Measurements from ENCODE around the gene SLC1A1. TPM values are rescaled to one million over a fixed set of nuclear protein-coding genes. Genes with fewer than 3 reads are reported as not detected.

SLC1A1 gene
- total RNA-seq, 1 experiment from 2014 or later: 8.5 TPM

DNA sequence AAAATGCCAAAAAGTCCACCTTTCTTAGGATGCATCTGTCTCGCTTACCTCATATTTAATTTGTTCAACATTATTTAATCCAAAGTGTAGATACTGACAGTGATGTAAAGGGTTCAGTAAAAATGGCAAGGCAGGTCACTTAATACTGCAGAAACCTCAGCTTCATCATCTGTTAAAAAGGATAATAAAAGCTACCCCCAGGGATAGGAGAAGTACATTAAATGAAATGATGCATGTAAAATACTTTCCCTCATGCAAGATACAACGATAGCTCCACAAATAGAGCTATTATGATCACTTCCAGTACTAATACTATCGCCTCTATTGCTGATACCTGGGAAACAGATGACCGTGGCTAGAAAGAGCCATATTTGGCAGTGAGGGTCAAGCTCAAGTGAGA, 82.9 kb downstream of the SLC1A1 start (continued):
- TF ChIP-seq AFF4 (CRISPR knock-in tag; IDR thresholded peaks at IDR 0.05; ENCODE audit: borderline replicate concordance) (no peak), ZNF121 (CRISPR knock-in tag; IDR thresholded peaks at IDR 0.05) (no peak), ZNF396 (CRISPR knock-in tag; IDR thresholded peaks at IDR 0.05; ENCODE audit: borderline replicate concordance) (no peak), PRRX2 (CRISPR knock-in tag; IDR thresholded peaks at IDR 0.05) (no peak), ZNF138 (CRISPR knock-in tag; conservative IDR thresholded peaks at IDR 0.05) (no peak), NFATC4 (CRISPR knock-in tag; IDR thresholded peaks at IDR 0.05) (no peak), ZNF532 (CRISPR knock-in tag; IDR thresholded peaks at IDR 0.05; ENCODE audit: borderline replicate concordance) (no peak), ZNF423 (CRISPR knock-in tag; IDR thresholded peaks at IDR 0.05) (no peak), GRHL2 (CRISPR knock-in tag; IDR thresholded peaks at IDR 0.05; ENCODE audit: insufficient replicate concordance, severe bottlenecking) (no peak), ATF3 (CRISPR knock-in tag; conservative IDR thresholded peaks at IDR 0.05) (no peak), ZSCAN18 (CRISPR knock-in tag; IDR thresholded peaks at IDR 0.05) (no peak), ATF2 (CRISPR knock-in tag; IDR thresholded peaks at IDR 0.05; ENCODE audit: borderline replicate concordance, low read depth) (no peak), SOX15 (CRISPR knock-in tag; IDR thresholded peaks at IDR 0.05) (no peak), CREM (CRISPR knock-in tag; IDR thresholded peaks at IDR 0.05) (no peak)

DNA sequence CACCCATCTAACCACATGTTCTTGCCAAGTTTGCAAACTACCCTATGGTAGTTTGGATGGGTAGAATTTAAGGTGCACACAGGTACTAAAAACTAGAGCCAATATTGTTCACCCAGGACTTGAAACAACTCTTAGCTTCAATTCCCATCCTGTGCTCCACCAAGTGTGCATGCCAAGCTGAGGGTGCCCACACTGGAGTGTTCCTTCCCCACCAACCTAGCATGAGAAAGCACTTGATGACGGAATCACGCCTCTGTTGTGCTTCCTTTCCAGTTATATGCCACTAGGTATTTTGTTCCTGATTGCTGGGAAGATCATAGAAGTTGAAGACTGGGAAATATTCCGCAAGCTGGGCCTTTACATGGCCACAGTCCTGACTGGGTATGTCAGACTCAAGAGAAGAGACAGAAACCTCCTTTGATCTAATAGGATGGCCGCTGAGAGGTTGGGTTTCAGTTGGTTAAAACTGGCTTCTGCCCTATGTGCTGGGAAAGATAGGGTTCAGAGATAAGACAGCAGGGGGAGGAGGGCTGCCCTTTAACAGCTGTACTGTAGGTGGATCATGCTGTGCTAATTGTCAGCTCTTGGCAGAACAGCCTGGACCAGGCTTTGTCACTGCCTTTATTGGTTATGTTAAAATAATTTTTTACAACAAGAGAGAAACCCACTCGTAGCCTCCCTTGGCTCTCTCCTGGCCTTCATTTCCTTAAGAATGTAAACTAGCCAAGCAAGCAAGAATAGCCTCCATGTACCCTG, 83.5 kb downstream of the SLC1A1 start:
- POLR2A ChIA-PET: no interaction called here
- Mint-ChIP-seq H3K4me3 (no peak overlapping the region), H3K27me3 (ENCODE audit: low read depth) (no peaks in the 10 kb centered on the region), H3K9me3 (no peaks in the 10 kb centered on the region), H3K4me1 (peaks cover 9% of the 10 kb centered on the region; the same call in 1 of the 2 replicates), H3K27ac (no peak overlapping the region), H3K36me3 (peaks cover 7% of the 10 kb centered on the region; the same call in 1 of the 2 replicates)
- DNase-seq (ENCODE audit: low spot score) (no peak), ATAC-seq (peak; percentile 72)
- CTCF ChIA-PET: interaction anchor here (2.2 kb wide), 1 partner anchor 25 kb away, joined by 7 read pairs; no protein-coding TSS in a partner anchor
- TF ChIP-seq, protein P1, sequence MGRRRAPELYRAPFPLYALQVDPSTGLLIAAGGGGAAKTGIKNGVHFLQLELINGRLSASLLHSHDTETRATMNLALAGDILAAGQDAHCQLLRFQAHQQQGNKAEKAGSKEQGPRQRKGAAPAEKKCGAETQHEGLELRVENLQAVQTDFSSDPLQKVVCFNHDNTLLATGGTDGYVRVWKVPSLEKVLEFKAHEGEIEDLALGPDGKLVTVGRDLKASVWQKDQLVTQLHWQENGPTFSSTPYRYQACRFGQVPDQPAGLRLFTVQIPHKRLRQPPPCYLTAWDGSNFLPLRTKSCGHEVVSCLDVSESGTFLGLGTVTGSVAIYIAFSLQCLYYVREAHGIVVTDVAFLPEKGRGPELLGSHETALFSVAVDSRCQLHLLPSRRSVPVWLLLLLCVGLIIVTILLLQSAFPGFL (CRISPR knock-in tag; IDR thresholded peaks at IDR 0.05; ENCODE audit: borderline replicate concordance): no peak
- TF ChIP-seq ZNF263 (CRISPR knock-in tag; IDR thresholded peaks at IDR 0.05; ENCODE audit: low read depth) (no peak), ZNF671 (CRISPR knock-in tag; IDR thresholded peaks at IDR 0.05) (no peak), AFF4 (CRISPR knock-in tag; IDR thresholded peaks at IDR 0.05; ENCODE audit: borderline replicate concordance) (no peak), FOXK1 (CRISPR knock-in tag; IDR thresholded peaks at IDR 0.05) (no peak)
